ENCODE results near the gene MPP1.
"Not testable (repeated sequence)": the region's sequence is repeated elsewhere in the genome, so short reads cannot be mapped to it uniquely, and the experiment has no call there.

The MPP1 gene

GRCh38 chrX:154804957-154805695, at the start of gene MPP1:
Gene MPP1 (minus strand): TSS chrX:154805485. CDS start chrX:154805373, 112 bp downstream.
- peak; percentile 17 to 57 for DNase-seq

GRCh38 chrX:154850957-154851611, 45.8 kb upstream of the MPP1 start:
- DNase-seq: no peak

GRCh38 chrX:154840856-154841255, 35.6 kb upstream of the MPP1 start:
- no peak for DNase-seq

GRCh38 chrX:154836163-154836562, 30.9 kb upstream of the MPP1 start:
- no peak for DNase-seq

GRCh38 chrX:154834562-154834961, 29.3 kb upstream of the MPP1 start, which contains the start of gene SMIM9:
Gene SMIM9 (minus strand): TSS chrX:154834662. CDS start chrX:154830856, 3,806 bp downstream.
- no peak for DNase-seq

GRCh38 chrX:154833746-154834274, 28.5 kb upstream of the MPP1 start:
- DNase-seq: no peak

- DNase-seq: no peak
Observed at GRCh38 chrX:154829926-154830442, 24.7 kb upstream of the MPP1 start.

GRCh38 chrX:154829134-154829533, 23.8 kb upstream of the MPP1 start:
- no peak for DNase-seq

- no peak for DNase-seq
Observed at GRCh38 chrX:154828016-154828408, 22.7 kb upstream of the MPP1 start.

GRCh38 chrX:154827194-154828015, 22.1 kb upstream of the MPP1 start:
- DNase-seq: no peak

GRCh38 chrX:154825586-154825985, 20.3 kb upstream of the MPP1 start:
- DNase-seq: not testable (repeated sequence)

GRCh38 chrX:154824638-154825037, 19.4 kb upstream of the MPP1 start:
- DNase-seq: no peak

- DNase-seq: no peak
Observed at GRCh38 chrX:154822029-154822428, 16.7 kb upstream of the MPP1 start.

- DNase-seq: no peak
Observed at GRCh38 chrX:154821523-154821922, 16.2 kb upstream of the MPP1 start.

GRCh38 chrX:154819771-154820341, 14.6 kb upstream of the MPP1 start:
- no peak for DNase-seq

- no peak for DNase-seq
Observed at GRCh38 chrX:154818916-154819770, 13.9 kb upstream of the MPP1 start.

GRCh38 chrX:154817048-154817618, 11.8 kb upstream of the MPP1 start:
- not testable (repeated sequence) for DNase-seq

GRCh38 chrX:154816326-154816898, 11.1 kb upstream of the MPP1 start:
- DNase-seq: not testable (repeated sequence)

GRCh38 chrX:154815274-154815818, 10.1 kb upstream of the MPP1 start:
- no peak for DNase-seq

GRCh38 chrX:154813801-154814200, 8.5 kb upstream of the MPP1 start:
- no peak for DNase-seq

Measured in NCI-H1930 (cell line).